Keratinocyte (primary cell): ENCODE measurements around the gene ELAVL4.

Experiments used
- CTCF ChIP-seq, 3 experiments: IDR thresholded peaks in 1 of 3; conservative IDR thresholded peaks in 1 of 3; optimal IDR thresholded peaks in 1 of 3; 2 replicates in 2 of 3; 3 replicates in 1 of 3; pipeline versions ENCODE3 to v1.5.1; 2011; ENCODE audit warnings: low read length in 3 of 3, mild to moderate bottlenecking in 3 of 3, moderate library complexity in 2 of 3, control low read depth in 1 of 3, inconsistent platforms in 1 of 3; ENCODE audit not compliant: insufficient read depth in 2 of 3; ENCODE audit errors: extremely low read depth in 1 of 3
- EZH2 ChIP-seq: IDR thresholded peaks from one replicate; pipeline ENCODE4 v1.6.1; 2012; ENCODE audit warnings: inconsistent platforms, mild to moderate bottlenecking, low read length, moderate library complexity

GRCh38 chr1:50208315-50208714 is 99.6 kb downstream of the ELAVL4 start:
- TF ChIP-seq CTCF (optimal IDR thresholded peaks at IDR 0.05 in 1 of 3, IDR thresholded peaks at IDR 0.05 in 1 of 3, conservative IDR thresholded peaks at IDR 0.05 in 1 of 3; ENCODE audit: extremely low read depth in 1 of 3, insufficient read depth in 2 of 3, low read length in 3 of 3) (no peak), EZH2 (no peak)
